Lower leg skin (tissue), 4 donors: ENCODE measurements around the gene KCNJ15. TPM values are rescaled to one million over a fixed set of nuclear protein-coding genes. Genes with fewer than 3 reads are reported as not detected.

Experiments
- DNase-seq, 2 donors: peaks; one replicate each; pipeline ENCODE4 v3.0.0-alpha.2; 2019; ENCODE audit warnings: low spot score in 2 of 2
- H3K4me3 ChIP-seq: fragments of 200-600 bp; sonication (generic); 2 replicates; pipeline ENCODE4 v1.5.1; 2017; ENCODE audit warnings: mild to moderate bottlenecking, low read depth; ENCODE audit not compliant: poor library complexity, severe bottlenecking
- POLR2A ChIP-seq, 2 donors: fragments of 450-650 bp; IDR thresholded peaks; one replicate each; pipeline ENCODE4 v1.6.1; 2016 to 2017; ENCODE audit warnings: antibody characterized with exemption in 2 of 2, mild to moderate bottlenecking in 1 of 2, moderate library complexity in 1 of 2
- WGBS, 2 donors: methylation state at CpG; one replicate each; pipeline ENCODE4 v1.1.5; 2018; 5-methylcytosine and 5-hydroxymethylcytosine counted together
- intact Hi-C: fragments of 100-400 bp; cut with DNase I; formaldehyde crosslinking; loops from one replicate; pipeline ENCODE4 v1.15.0; 2023; ENCODE audit warnings: low total_unique reads
- total RNA-seq, 4 donors: library from RNA; depleted of rRNA; stranded (reverse); fragments of >200 nt; gene quantifications; one replicate each; pipeline ENCODE4 v1.1.0, GENCODE V29; 2016
- TF ChIP-seq, protein P1 (sequence below), 3 donors: fragments of 450-650 bp; IDR thresholded peaks; one replicate each; pipeline ENCODE4 v1.5.1; 2016; ENCODE audit warnings: antibody characterized with exemption in 3 of 3, mild to moderate bottlenecking in 3 of 3, moderate library complexity in 2 of 3

KCNJ15 gene
- total RNA-seq, 4 donors from 2014 or later = 4.2 to 55.1 (median 7.3) TPM

DNA sequence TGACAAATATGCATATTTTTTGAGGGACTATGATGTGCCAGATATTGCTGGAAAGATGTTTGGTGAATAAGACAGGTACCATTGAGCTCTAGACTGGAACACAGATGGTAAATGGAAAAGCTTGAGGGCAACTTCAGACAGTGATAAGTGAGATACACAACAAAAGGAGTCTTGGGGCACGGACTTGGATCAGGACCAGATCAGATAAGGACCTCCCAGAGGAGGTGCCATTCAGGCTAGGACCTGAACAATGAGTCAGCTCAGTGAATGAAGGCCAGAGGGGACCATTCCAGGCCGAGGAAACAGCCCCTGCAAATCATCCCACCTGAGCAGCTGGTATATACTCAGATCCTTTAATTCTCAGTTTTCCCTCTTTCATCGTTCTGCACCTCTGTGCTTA lies 1.8 kb upstream of the KCNJ15 start:
- no peak for DNase-seq
- H3K4me3 ChIP-seq = no peak overlapping the region
- 56 to 68% methylated on average over 3 of the region's 3 CpGs for WGBS, 2 donors
- intact Hi-C loops = no loop called here
- no peak for TF ChIP-seq POLR2A (IDR thresholded peaks at IDR 0.05)
- TF ChIP-seq, protein P1, sequence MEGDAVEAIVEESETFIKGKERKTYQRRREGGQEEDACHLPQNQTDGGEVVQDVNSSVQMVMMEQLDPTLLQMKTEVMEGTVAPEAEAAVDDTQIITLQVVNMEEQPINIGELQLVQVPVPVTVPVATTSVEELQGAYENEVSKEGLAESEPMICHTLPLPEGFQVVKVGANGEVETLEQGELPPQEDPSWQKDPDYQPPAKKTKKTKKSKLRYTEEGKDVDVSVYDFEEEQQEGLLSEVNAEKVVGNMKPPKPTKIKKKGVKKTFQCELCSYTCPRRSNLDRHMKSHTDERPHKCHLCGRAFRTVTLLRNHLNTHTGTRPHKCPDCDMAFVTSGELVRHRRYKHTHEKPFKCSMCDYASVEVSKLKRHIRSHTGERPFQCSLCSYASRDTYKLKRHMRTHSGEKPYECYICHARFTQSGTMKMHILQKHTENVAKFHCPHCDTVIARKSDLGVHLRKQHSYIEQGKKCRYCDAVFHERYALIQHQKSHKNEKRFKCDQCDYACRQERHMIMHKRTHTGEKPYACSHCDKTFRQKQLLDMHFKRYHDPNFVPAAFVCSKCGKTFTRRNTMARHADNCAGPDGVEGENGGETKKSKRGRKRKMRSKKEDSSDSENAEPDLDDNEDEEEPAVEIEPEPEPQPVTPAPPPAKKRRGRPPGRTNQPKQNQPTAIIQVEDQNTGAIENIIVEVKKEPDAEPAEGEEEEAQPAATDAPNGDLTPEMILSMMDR (IDR thresholded peaks at IDR 0.05) = no peak

DNA sequence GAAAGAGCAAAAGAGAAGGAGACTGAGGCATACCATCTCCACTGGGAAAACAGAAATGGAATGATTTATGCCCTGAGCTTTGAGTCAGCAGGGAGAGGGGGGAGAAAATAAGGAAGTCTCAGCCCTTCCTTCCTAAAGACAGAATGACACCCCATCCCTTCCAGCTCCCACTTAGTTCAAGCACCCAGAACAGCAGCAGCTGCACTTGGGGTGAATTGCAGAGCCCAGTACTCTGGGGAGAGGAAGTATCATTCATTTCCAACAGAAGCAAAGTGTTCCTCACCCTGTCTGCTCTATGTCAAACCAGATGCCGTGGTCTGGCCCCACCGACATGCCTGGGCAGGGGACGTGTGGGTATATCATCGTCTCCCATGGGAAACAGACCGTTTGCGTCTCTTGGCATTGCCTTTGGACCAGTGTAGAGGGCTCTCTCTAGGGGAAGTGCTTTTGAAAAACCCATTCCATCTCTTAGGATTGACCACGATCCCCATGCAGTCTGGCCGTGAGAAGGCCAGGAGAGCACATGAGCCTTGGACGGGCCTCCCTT lies 1.1 kb upstream of the KCNJ15 start:
- intact Hi-C loops = no loop called here
- H3K4me3 ChIP-seq = no peak overlapping the region
- 79 to 86% methylated on average over 9 of the region's 9 CpGs for WGBS, 2 donors
- no peak for DNase-seq
- TF ChIP-seq POLR2A (IDR thresholded peaks at IDR 0.05) = no peak
- TF ChIP-seq, protein P1 (IDR thresholded peaks at IDR 0.05) = no peak

DNA sequence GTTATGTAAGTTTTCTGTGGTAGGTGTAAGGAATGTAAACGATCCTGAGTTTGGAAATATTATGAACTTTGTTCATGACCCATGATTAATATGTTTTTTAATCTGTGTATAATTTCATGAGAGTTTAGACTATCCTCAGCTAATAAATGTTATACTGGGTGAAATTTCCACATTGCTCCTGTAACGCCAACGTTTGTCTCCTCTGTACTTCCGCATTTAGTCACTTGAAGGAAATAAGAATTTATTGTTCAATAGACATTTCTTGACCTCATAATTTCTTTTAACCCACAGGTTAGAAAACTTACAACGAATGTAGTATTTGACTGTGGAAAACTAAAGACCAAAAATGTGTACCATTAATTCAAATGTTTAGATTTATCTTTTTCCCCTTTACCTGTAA lies 876 bp downstream of the KCNJ15 start:
- no peak for DNase-seq
- WGBS, 2 donors = 40% methylated on average over 5 of the region's 5 CpGs
- H3K4me3 ChIP-seq = no peak overlapping the region
- intact Hi-C loops = no loop called here
- no peak for TF ChIP-seq POLR2A (IDR thresholded peaks at IDR 0.05)
- TF ChIP-seq, protein P1 (IDR thresholded peaks at IDR 0.05) = no peak

DNA sequence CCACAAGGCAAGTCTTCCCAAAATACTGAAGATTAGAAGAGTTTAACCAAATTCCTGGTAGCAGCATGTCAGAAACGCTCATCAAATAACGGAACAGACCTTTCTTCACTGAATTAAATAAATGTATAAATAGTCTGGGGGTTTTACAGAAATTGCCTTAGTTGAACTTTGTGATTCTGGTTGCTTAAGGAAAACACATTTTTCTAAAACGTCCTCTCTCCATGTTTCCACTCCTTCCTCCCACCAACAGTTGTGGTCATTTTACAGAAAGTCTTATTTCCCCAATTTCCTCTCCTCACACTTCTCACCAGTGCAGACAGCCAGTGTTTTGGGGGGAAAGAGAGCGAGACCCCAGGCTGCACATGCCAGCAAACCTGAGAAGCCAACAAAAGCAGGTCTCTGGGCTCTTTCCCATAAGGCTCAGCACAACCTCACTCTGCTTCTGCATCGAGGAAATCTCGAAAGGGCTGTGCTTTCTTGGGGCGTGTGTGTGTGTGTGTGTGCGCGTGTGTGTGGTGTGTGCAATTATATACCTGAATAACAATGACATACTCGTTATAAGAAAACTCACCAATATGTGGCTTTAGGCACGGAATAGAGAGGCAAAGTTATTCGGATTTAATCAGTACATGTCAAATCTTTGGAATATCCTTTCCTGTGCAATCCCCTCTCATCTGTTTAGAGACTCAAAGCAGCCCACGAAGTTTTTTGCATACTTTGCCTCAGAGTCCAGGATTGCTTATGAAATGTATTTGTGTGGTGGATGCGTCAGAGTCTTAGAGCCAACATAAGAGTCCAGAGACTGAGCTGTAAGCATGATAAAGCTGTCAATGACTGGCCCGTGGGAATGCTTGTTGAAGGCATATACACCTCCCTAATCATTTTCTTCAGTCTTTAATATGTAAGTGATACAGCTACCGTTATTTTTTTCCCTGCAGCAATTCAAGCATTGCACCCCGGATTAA lies 2.0 kb downstream of the KCNJ15 start:
- TF ChIP-seq POLR2A (IDR thresholded peaks at IDR 0.05) = no peak
- TF ChIP-seq, protein P1 (IDR thresholded peaks at IDR 0.05) = no peak
- H3K4me3 ChIP-seq = no peak overlapping the region
- WGBS, 2 donors = 67 to 72% methylated on average over 17 of the region's 17 CpGs
- intact Hi-C loops = no loop called here
- no peak for DNase-seq

DNA sequence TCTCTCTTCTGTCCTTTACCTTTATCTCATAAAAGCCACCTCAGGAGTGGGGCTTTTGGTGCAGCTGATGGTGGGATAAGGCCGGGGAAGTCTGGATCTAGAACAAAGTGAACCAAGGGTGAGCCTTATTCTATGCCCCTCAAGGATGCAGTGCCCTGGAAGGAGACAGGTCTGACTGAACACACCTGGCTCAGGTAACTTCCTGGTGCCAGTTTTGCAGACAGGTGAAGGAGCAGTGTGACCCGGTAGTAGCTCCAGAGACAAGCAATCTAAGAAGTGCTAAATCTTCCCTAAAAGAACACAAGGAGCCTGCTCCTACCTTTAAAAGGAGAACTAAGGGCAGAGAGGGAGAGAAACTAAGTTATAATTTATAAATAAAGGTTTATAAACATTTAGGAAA lies 2.9 kb downstream of the KCNJ15 start:
- WGBS, 2 donors = 76 to 92% methylated on average over 2 of the region's 2 CpGs

More for the DNA sequence above, 2.9 kb downstream of the KCNJ15 start:
- intact Hi-C loops = no loop called here
- H3K4me3 ChIP-seq = no peak overlapping the region
- no peak for DNase-seq
- TF ChIP-seq POLR2A (IDR thresholded peaks at IDR 0.05) = no peak
- TF ChIP-seq, protein P1 (IDR thresholded peaks at IDR 0.05) = no peak
